GM12891 (cell line): ENCODE results near the gene RECK.

Experiments
- PAX5 ChIP-seq: IDR thresholded peaks from 2 replicates; pipeline ENCODE4 v1.6.1; 2011; ENCODE audit warnings: low read length, moderate library complexity, mild to moderate bottlenecking; ENCODE audit not compliant: insufficient read depth, severe bottlenecking
- POLR2A ChIP-seq: IDR thresholded peaks from 2 replicates; pipeline ENCODE4 v1.6.1; 2011; ENCODE audit warnings: low read depth, low read length, control low read depth
- POLR2AphosphoS5 ChIP-seq: IDR thresholded peaks from 2 replicates; pipeline ENCODE4 v1.6.1; 2011; ENCODE audit warnings: low read depth, low read length, control low read depth
- POU2F2 ChIP-seq: IDR thresholded peaks from 2 replicates; pipeline ENCODE4 v1.6.1; 2011; ENCODE audit warnings: low read depth, mild to moderate bottlenecking, control low read depth, low read length, moderate library complexity
- TAF1 ChIP-seq: IDR thresholded peaks from 2 replicates; pipeline ENCODE4 v1.6.1; 2011; ENCODE audit warnings: low read depth, low read length, control low read depth

- TF ChIP-seq TAF1: no peak
- TF ChIP-seq POLR2A: no peak
- no peak for TF ChIP-seq POU2F2
- TF ChIP-seq POLR2AphosphoS5: no peak
- no peak for TF ChIP-seq PAX5
Measured at GRCh38 chr9:36146651-36147050, 109.9 kb downstream of the RECK start.
